Upper lobe of left lung (tissue), 4 donors: ENCODE measurements around the gene CRTAC1.

ENCODE experiments used
- CTCF ChIP-seq, 6 experiments: fragments of 450-650 bp in 4 of 6; fragments of 200-600 bp in 2 of 6; sonication (generic) in 2 of 6; IDR thresholded peaks; one replicate each; pipeline ENCODE4 v1.5.1; 2016 to 2019; ENCODE audit warnings: antibody characterized with exemption in 6 of 6
- EP300 ChIP-seq, 4 donors: sonication (generic); formaldehyde crosslinking; IDR thresholded peaks; one replicate each; pipeline ENCODE4 v1.5.1; 2017; ENCODE audit warnings: antibody characterized with exemption in 4 of 4, control low read depth in 2 of 4
- POLR2A ChIP-seq, 4 donors: fragments of 450-650 bp; IDR thresholded peaks; one replicate each; pipeline ENCODE4 v1.5.1; 2016 to 2017; ENCODE audit warnings: antibody characterized with exemption in 4 of 4, mild to moderate bottlenecking in 2 of 4
- POLR2AphosphoS5 ChIP-seq, 2 donors: sonication (generic); formaldehyde crosslinking; IDR thresholded peaks; one replicate each; pipeline ENCODE4 v1.5.1; 2017; ENCODE audit warnings: antibody characterized with exemption in 2 of 2

- TF ChIP-seq CTCF (IDR thresholded peaks at IDR 0.05) (no peak), POLR2A (IDR thresholded peaks at IDR 0.05) (no peak), POLR2AphosphoS5 (IDR thresholded peaks at IDR 0.05) (no peak), EP300 (IDR thresholded peaks at IDR 0.05) (no peak)
Observed at GRCh38 chr10:98078774-98079173, 48.4 kb upstream of the CRTAC1 start.
